Heart right ventricle (tissue), 16 donors: ENCODE results near the gene HPRT1. TPM values are rescaled to one million over a fixed set of nuclear protein-coding genes. Genes with fewer than 3 reads are reported as not detected.
A peak's percentile ranks its signal among the peaks of the same experiment; 100 is the strongest.

ENCODE experiments used
- ATAC-seq, 8 donors: fragments of 200-7000 bp; cut with Tn5 transposase; one replicate each; pipeline ENCODE4 v1.9.1; 2020; ENCODE audit warnings: mild to moderate bottlenecking in 8 of 8, moderate library complexity in 8 of 8, moderate number of reproducible peaks in 1 of 8
- DNase-seq, 2 donors: peaks; one replicate each; pipeline ENCODE4 v3.0.0-alpha.2; 2020
- H3K27ac ChIP-seq, 10 donors: fragments of 200-600 bp; sonication (generic) in 2 of 10; one replicate each; pipeline versions ENCODE4 v1.5.0 to v1.8.0; 2020 to 2022; ENCODE audit warnings: mild to moderate bottlenecking in 3 of 10
- H3K27me3 ChIP-seq, 7 donors: fragments of 200-600 bp; one replicate each; pipeline ENCODE4 v1.8.0; 2021 to 2022; ENCODE audit warnings: mild to moderate bottlenecking in 2 of 7
- H3K36me3 ChIP-seq, 9 donors: fragments of 200-600 bp; sonication (generic) in 1 of 9; one replicate each; pipeline versions ENCODE4 v1.5.0 to v1.8.0; 2020 to 2022; ENCODE audit warnings: mild to moderate bottlenecking in 2 of 9
- H3K4me1 ChIP-seq, 9 donors: fragments of 200-600 bp; sonication (generic) in 1 of 9; one replicate each; pipeline versions ENCODE4 v1.5.0 to v1.8.0; 2020 to 2022; ENCODE audit warnings: mild to moderate bottlenecking in 4 of 9
- H3K4me3 ChIP-seq, 10 donors: fragments of 200-600 bp; sonication (generic) in 2 of 10; one replicate each; pipeline versions ENCODE4 v1.5.0 to v1.8.0; 2020 to 2022; ENCODE audit warnings: mild to moderate bottlenecking in 7 of 10, moderate library complexity in 2 of 10
- H3K9me3 ChIP-seq, 11 donors: fragments of 200-600 bp in 10 of 11; sonication (generic) in 2 of 11; one replicate each; pipeline versions ENCODE4 v1.5.0 to v1.8.0; 2013 to 2022; ENCODE audit warnings: mild to moderate bottlenecking in 2 of 11, control low read depth in 1 of 11, moderate library complexity in 1 of 11
- WGBS, 2 donors: extraction: QIAGEN DNeasy Blood & Tissue Kit; methylation state at CpG; one replicate each; pipeline ENCODE4 v1.1.7; 2013; ENCODE audit warnings: inconsistent platforms in 1 of 2; 5-methylcytosine and 5-hydroxymethylcytosine counted together
- intact Hi-C, 10 donors: fragments of 100-400 bp; cut with DNase I; formaldehyde crosslinking; loops; one replicate each; pipeline versions ENCODE4 v1.11.1 to v1.14.2; 2022
- polyA plus RNA-seq, 2 donors: library from polyadenylated mRNA; stranded (reverse); fragments of 200-250 nt; gene quantifications; one replicate each; pipeline ENCODE4 v1.2.3, GENCODE V29; 2013
- total RNA-seq, 10 donors: library from RNA; stranded (reverse); fragmentation: NEBNext Ultra II Directional in 3 of 10; extraction: Animal tissue kit (Norgen Biotek cat#: 25700) in 3 of 10; gene quantifications; one replicate each; pipeline versions ENCODE4 v1.2.1 to v1.2.4, GENCODE V29; 2021 to 2023
- TF ChIP-seq, protein P1 (sequence below), 9 donors: fragments of 200-600 bp; sonication (generic) in 2 of 9; IDR thresholded peaks; one replicate each; pipeline versions ENCODE4 v1.5.0 to v1.8.0; 2021 to 2022; ENCODE audit warnings: antibody characterized with exemption in 9 of 9, mild to moderate bottlenecking in 5 of 9, moderate library complexity in 1 of 9
- donor health status: Arrhythmogenic right ventricular cardiomyopathy.
- donor health status: ischemic (EF 13 %, LVEDD 7.1; RV severe dilation, severe dysfunction).
- donor health status: healthy with polysubstance abuse.
- donor health status: DM: no; HTN: yes; CAD: no.
- donor health status: DM: no; HTN: no; CAD: no.
- donor health status: ischemic (EF 25% LVEDD 6.9; RV normal size, moderate dysfunction).
- donor health status: ischemic (EF 25% LVEDD 5.7; RV mildly dilated, moderate dysfunction).
- donor health status: healthy.
- donor health status: DM: yes; HTN: yes; CAD: no.
- donor health status: Ischemic cardiomyopathy.
- donor health status: ischemic (EF 35%, LVEDD 5.7; RV mildly dilated, moderate dysfunction).
- donor health status: nonischemic (EF 11% LVEDD 7.7; RV severe dilation, severe dysfunction).
- donor health status: DM: yes; HTN: yes; CAD: no.
- donor health status: PGD.
- donor health status: ischemic (EF 29% LVEDD 5.4; RV normal size, mild dysfunction).
- donor health status: nonischemic (EF 23%, LVEDD 6.1; RV moderate dilation, normal function).

Gene HPRT1
- total and polyA plus RNA-seq, 12 donors, result 17.0 to 29.6 (median 25.6) TPM

DNA sequence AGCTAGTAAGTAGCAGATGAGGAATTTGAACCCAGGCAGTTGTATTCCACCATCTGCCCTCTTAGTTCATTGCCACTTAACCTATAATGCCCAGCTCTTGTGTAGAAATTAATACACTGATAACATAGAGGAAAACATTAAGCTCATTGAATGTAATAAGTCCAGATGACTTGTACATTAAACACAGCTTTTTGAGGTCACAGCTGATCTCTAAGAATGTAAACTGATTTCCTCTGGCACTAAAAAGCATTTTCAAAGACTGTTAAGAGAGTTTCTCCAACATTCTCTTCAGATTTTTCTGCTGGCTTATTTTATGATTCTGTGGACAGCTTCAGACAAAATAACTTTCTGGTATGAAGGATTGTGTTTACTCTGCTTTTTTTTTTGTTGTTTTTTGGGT is 42.7 kb downstream of the HPRT1 start:
- H3K4me3 ChIP-seq, result no peak overlapping the region
- TF ChIP-seq, protein P1, sequence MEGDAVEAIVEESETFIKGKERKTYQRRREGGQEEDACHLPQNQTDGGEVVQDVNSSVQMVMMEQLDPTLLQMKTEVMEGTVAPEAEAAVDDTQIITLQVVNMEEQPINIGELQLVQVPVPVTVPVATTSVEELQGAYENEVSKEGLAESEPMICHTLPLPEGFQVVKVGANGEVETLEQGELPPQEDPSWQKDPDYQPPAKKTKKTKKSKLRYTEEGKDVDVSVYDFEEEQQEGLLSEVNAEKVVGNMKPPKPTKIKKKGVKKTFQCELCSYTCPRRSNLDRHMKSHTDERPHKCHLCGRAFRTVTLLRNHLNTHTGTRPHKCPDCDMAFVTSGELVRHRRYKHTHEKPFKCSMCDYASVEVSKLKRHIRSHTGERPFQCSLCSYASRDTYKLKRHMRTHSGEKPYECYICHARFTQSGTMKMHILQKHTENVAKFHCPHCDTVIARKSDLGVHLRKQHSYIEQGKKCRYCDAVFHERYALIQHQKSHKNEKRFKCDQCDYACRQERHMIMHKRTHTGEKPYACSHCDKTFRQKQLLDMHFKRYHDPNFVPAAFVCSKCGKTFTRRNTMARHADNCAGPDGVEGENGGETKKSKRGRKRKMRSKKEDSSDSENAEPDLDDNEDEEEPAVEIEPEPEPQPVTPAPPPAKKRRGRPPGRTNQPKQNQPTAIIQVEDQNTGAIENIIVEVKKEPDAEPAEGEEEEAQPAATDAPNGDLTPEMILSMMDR (IDR thresholded peaks at IDR 0.05), result no peak
- H3K27me3 ChIP-seq, result no peaks in the 10 kb centered on the region
- no peak for ATAC-seq
- no peaks in the 10 kb centered on the region for H3K4me1 ChIP-seq
- H3K9me3 ChIP-seq, result no peaks in the 10 kb centered on the region
- intact Hi-C loops, result no loop called here
- H3K27ac ChIP-seq, result no peak overlapping the region
- H3K36me3 ChIP-seq, result peaks cover 0 to 19% (median 0%) of the 10 kb centered on the region in 9 donors
- no peak for DNase-seq

DNA sequence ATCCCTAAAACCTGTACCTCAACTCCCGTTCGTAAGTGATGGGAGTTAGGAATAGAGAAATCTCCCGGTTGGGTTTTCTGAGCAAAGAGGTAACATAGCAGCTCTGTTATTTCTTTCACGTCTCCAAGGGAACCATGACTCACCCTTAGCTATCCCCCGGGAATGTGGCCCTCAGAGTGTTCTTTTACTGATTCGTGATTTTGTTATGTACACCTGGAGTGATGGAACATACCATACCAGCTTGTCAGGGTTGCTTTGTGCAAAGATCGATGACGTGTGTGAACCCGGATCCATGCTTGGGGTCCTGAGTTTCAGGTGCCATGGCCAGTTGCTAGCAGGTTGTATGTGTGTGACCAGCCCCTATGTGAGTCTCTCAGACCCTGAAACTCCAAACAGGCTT is 52.6 kb downstream of the HPRT1 start:
- WGBS, 2 donors, result 86 to 88% methylated on average over 9 of the region's 9 CpGs
- no peak for ATAC-seq
- peaks cover 0 to 7% (median 0%) of the 10 kb centered on the region in 7 donors for H3K27me3 ChIP-seq
- intact Hi-C loops, result loop anchor here in 1 of 10 donors (10.0 kb wide), 1 partner anchor 242 kb away; no protein-coding TSS in a partner anchor
- TF ChIP-seq, protein P1 (IDR thresholded peaks at IDR 0.05), result no peak
- H3K4me3 ChIP-seq, result no peak overlapping the region
- no peaks in the 10 kb centered on the region for H3K9me3 ChIP-seq
- H3K27ac ChIP-seq, result no peak overlapping the region
- no peaks in the 10 kb centered on the region for H3K36me3 ChIP-seq
- no peaks in the 10 kb centered on the region for H3K4me1 ChIP-seq
- no peak for DNase-seq

DNA sequence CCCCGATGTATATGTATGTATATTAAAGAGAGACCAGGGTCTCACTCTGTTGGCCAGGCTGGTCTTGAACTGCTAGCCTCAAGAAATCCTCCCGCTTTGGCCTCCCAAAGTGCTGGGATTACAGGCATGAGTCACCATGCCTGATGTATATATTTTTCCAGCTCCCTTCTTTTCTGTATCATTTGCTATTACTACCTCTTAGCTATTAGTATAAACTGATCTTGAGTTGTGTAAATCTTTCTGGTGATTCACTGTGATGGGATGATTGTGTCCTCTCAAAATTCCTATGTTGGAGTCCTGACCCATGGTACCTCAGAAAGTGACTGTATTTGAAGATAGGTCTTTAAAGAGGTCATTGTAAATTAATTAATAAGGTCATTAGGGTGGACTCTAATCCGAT is 53.1 kb downstream of the HPRT1 start:
- no peaks in the 10 kb centered on the region for H3K9me3 ChIP-seq
- no peaks in the 10 kb centered on the region for H3K36me3 ChIP-seq
- DNase-seq (no peak), ATAC-seq (no peak)
- no peaks in the 10 kb centered on the region for H3K4me1 ChIP-seq
- WGBS, 2 donors, result 92 to 93% methylated on average over 3 of the region's 3 CpGs
- H3K27me3 ChIP-seq, result peaks cover 0 to 7% (median 0%) of the 10 kb centered on the region in 7 donors
- intact Hi-C loops, result loop anchor here in 1 of 10 donors (10.0 kb wide), 1 partner anchor 242 kb away; no protein-coding TSS in a partner anchor
- no peak overlapping the region for H3K4me3 ChIP-seq
- H3K27ac ChIP-seq, result no peak overlapping the region
- TF ChIP-seq, protein P1 (IDR thresholded peaks at IDR 0.05), result no peak

DNA sequence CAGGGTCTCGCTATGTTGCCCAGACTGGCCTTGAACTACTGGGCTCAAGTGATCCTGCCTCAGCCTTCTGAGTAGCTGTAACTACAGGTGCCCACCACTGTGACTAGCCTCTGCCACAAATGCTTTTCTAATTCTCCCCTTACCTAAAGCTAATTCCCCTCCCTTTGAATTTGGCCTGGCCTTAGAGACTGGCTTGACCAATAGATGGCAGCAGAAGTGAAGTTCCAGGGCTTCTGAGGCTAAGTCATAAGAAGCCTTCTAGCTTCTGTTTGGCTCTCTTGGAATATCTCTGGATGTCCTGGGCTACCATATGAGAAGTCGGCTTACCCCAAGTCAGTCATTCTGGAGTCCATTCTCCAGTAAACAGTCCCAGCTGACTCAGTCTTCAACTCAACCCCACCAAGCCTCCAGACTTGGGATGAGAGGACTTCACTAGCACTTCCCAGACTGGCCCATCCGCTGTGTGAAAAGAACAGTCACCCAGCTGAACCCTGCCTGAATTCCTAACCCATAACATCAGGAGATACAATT is 61.0 kb downstream of the HPRT1 start:
- 71 to 75% methylated on average over 3 of the region's 3 CpGs for WGBS, 2 donors

More for the DNA sequence above, 61.0 kb downstream of the HPRT1 start:
- Histone ChIP-seq H3K9me3 (no peaks in the 10 kb centered on the region), H3K27ac (no peak overlapping the region), H3K4me1 (no peaks in the 10 kb centered on the region), H3K4me3 (no peak overlapping the region), H3K27me3 (no peaks in the 10 kb centered on the region), H3K36me3 (no peaks in the 10 kb centered on the region)
- ATAC-seq, result peak in 7 of 8 donors; percentile 56 to 72 (median 67)
- TF ChIP-seq, protein P1 (IDR thresholded peaks at IDR 0.05), result peak; percentile 24 to 68 (median 58)
- intact Hi-C loops, result loop anchor here in 9 of 10 donors (2.0 to 10.0 kb wide), 5 partner anchors 231 to 264 kb away; no protein-coding TSS in a partner anchor
- DNase-seq, result peak in 1 of 2 donors; percentile 22
